KMS-11 (cell line): ENCODE results near the gene ARMS2.

Experiments
- H2AFZ ChIP-seq: fragments of 200-600 bp; sonication (generic); 2 replicates; pipeline ENCODE4 v1.6.1; 2016; ENCODE audit warnings: antibody characterized with exemption, mixed run types, low read depth
- H3K27ac ChIP-seq: fragments of 200-600 bp; sonication (generic); 2 replicates; pipeline ENCODE4 v1.6.1; 2016; ENCODE audit warnings: mild to moderate bottlenecking, mixed run types
- H3K27me3 ChIP-seq: fragments of 200-600 bp; sonication (generic); 2 replicates; pipeline ENCODE4 v1.6.1; 2017; ENCODE audit warnings: mild to moderate bottlenecking, low read depth, mixed run types, moderate library complexity; ENCODE audit not compliant: insufficient read depth
- H3K36me3 ChIP-seq: fragments of 200-600 bp; sonication (generic); 2 replicates; pipeline ENCODE4 v1.6.1; 2017; ENCODE audit warnings: mild to moderate bottlenecking, mixed run types; ENCODE audit not compliant: insufficient read depth
- H3K4me1 ChIP-seq: fragments of 200-600 bp; sonication (generic); 2 replicates; pipeline ENCODE4 v1.6.1; 2016; ENCODE audit warnings: mild to moderate bottlenecking, low read depth, mixed run types; ENCODE audit not compliant: poor library complexity, severe bottlenecking
- H3K4me2 ChIP-seq: fragments of 200-600 bp; sonication (generic); 2 replicates; pipeline ENCODE4 v1.7.0; 2016; ENCODE audit warnings: mild to moderate bottlenecking, mixed run types
- H3K4me3 ChIP-seq: fragments of 200-600 bp; sonication (generic); IDR thresholded peaks from 2 replicates; pipeline ENCODE4 v1.6.1; 2017; ENCODE audit warnings: low read depth, low read length, mixed read lengths; ENCODE audit not compliant: insufficient read depth
- H3K79me2 ChIP-seq: fragments of 200-600 bp; sonication (generic); 2 replicates; pipeline ENCODE4 v1.6.1; 2016; ENCODE audit warnings: low read depth, mixed run types; ENCODE audit not compliant: insufficient read depth
- H3K9ac ChIP-seq: fragments of 200-600 bp; sonication (generic); 2 replicates; pipeline ENCODE4 v1.6.1; 2016; ENCODE audit warnings: mild to moderate bottlenecking, mixed run types
- H4K20me1 ChIP-seq: fragments of 200-600 bp; sonication (generic); 2 replicates; pipeline ENCODE4 v1.6.1; 2016; ENCODE audit warnings: mild to moderate bottlenecking, mixed run types; ENCODE audit not compliant: insufficient read depth
- TF ChIP-seq, protein P1 (sequence below): fragments of 200-600 bp; sonication (generic); conservative IDR thresholded peaks from 2 replicates; pipeline ENCODE4 v1.6.1; 2017; ENCODE audit warnings: low read depth, mild to moderate bottlenecking, antibody characterized with exemption, low read length, moderate library complexity, mixed read lengths

Gene ARMS2, protein sequence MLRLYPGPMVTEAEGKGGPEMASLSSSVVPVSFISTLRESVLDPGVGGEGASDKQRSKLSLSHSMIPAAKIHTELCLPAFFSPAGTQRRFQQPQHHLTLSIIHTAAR

DNA sequence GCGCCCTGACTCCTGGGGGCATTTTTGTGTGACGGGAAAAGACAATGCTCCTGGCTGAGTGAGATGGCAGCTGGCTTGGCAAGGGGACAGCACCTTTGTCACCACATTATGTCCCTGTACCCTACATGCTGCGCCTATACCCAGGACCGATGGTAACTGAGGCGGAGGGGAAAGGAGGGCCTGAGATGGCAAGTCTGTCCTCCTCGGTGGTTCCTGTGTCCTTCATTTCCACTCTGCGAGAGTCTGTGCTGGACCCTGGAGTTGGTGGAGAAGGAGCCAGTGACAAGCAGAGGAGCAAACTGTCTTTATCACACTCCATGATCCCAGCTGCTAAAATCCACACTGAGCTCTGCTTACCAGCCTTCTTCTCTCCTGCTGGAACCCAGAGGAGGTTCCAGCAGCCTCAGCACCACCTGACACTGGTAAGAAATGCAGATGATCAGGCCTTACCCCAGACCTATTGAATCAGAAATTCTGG, at the start of gene ARMS2:
Gene ARMS2 (plus strand): TSS at position 51 of the 478 bp plus-strand sequence. CDS start 75 bp downstream, at position 126.
- Histone ChIP-seq H2AFZ (no peak within 1 kb of the TSS), H3K4me1 (no peaks in the 10 kb centered on the region), H3K27ac (no peak within 1 kb of the TSS)

DNA sequence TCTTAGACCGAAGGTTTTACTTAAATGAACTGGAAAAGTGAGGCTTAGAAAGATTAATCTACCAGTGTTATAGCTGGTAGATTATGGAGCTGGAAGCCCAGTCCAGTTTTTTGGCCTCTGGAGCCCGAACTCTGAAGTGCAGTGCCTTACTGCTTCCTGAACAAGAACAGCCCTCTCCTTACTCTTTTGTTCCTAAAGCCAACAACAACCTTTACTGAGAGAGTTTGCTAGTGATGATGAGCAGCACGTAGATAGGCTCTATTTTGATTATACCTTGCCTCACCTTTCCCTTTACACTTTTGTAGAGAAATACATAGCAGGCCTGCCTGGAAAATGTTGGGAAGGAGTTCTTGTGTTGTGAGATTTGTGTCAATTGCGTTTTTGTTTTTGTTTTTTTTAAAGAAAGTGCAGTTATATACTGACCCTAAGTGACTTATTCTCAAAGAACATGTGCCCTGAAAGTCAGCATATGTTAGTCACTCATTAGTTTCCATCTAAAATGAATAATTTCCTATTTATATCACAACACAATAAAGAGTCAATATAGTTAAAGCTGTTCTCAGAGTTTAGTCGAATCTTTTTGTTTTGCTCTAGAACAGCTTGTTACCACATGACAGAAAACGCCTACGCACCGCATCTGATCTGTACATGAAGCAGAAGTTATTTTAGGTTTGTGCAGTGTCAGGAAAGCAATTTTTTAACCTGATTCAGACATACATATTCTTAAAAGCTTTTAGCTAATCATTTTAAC, 46.9 kb upstream of the ARMS2 start:
- H3K36me3 ChIP-seq: no peaks in the 10 kb centered on the region; the same call in 1 of the 2 replicates
- H3K9ac ChIP-seq: no peak overlapping the region
- H3K27me3 ChIP-seq: no peaks in the 10 kb centered on the region
- no peak overlapping the region for H3K27ac ChIP-seq
- H3K4me3 ChIP-seq: no peak overlapping the region
- no peaks in the 10 kb centered on the region for H4K20me1 ChIP-seq
- TF ChIP-seq, protein P1, sequence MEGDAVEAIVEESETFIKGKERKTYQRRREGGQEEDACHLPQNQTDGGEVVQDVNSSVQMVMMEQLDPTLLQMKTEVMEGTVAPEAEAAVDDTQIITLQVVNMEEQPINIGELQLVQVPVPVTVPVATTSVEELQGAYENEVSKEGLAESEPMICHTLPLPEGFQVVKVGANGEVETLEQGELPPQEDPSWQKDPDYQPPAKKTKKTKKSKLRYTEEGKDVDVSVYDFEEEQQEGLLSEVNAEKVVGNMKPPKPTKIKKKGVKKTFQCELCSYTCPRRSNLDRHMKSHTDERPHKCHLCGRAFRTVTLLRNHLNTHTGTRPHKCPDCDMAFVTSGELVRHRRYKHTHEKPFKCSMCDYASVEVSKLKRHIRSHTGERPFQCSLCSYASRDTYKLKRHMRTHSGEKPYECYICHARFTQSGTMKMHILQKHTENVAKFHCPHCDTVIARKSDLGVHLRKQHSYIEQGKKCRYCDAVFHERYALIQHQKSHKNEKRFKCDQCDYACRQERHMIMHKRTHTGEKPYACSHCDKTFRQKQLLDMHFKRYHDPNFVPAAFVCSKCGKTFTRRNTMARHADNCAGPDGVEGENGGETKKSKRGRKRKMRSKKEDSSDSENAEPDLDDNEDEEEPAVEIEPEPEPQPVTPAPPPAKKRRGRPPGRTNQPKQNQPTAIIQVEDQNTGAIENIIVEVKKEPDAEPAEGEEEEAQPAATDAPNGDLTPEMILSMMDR: no peak
- H3K79me2 ChIP-seq: no peaks in the 10 kb centered on the region
- no peaks in the 10 kb centered on the region for H3K4me1 ChIP-seq
- H2AFZ ChIP-seq: no peak overlapping the region
- no peak overlapping the region for H3K4me2 ChIP-seq

More for the DNA sequence above, at the start of gene ARMS2:
- Histone ChIP-seq H3K36me3 (no peaks in the 10 kb centered on the region), H3K9ac (no peak within 1 kb of the TSS), H3K79me2 (no peaks in the 10 kb centered on the region), H3K27me3 (no peaks in the 10 kb centered on the region), H3K4me2 (no peak within 1 kb of the TSS), H4K20me1 (no peaks in the 10 kb centered on the region), H3K4me3 (no peak within 1 kb of the TSS)
- TF ChIP-seq, protein P1: no peak

DNA sequence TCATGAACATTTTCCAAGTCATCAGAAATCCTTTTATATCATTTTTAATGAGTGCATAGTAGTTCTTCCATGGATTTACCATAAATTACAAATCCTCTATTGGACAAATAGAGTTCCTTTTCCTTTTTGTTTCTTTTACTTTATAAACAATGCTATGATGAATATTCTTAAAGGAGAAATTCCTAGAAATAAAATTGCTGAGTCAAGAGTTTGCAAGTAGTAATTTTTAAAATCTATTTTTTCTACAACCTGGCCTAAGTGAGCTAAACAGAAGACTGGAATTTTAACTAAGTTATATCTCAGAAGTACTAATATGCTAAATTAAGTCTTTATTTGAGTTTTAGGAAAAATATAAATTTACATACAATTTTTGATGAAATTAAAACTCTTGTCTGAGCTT, 41.1 kb upstream of the ARMS2 start:
- no peaks in the 10 kb centered on the region for H3K36me3 ChIP-seq
- TF ChIP-seq, protein P1: no peak
- no peak overlapping the region for H3K27ac ChIP-seq
- H2AFZ ChIP-seq: no peak overlapping the region
- no peaks in the 10 kb centered on the region for H3K79me2 ChIP-seq
- no peaks in the 10 kb centered on the region for H4K20me1 ChIP-seq
- no peak overlapping the region for H3K9ac ChIP-seq
- no peaks in the 10 kb centered on the region for H3K27me3 ChIP-seq
- no peak overlapping the region for H3K4me3 ChIP-seq
- no peak overlapping the region for H3K4me2 ChIP-seq
- no peaks in the 10 kb centered on the region for H3K4me1 ChIP-seq

DNA sequence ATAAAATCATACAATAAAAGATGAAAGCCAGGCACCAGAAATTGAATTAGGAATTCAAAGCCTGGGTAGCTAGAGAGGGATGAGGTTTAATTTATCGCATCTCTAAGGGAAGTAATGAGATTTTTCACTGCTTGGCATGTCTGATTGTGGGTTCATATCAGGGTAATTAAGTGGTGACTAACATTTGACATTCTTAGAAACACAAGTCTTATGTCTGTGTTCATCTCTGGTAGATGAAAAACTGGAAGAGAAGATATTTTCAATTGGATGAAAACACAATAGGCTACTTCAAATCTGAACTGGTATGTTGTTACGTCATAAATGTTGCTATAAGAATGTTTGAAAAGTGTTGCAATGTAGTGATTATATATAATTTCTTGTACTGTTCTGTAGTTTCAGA, 36.8 kb upstream of the ARMS2 start:
- Histone ChIP-seq H3K4me1 (no peaks in the 10 kb centered on the region), H3K9ac (no peak overlapping the region), H3K27ac (no peak overlapping the region), H2AFZ (no peak overlapping the region), H3K4me3 (no peak overlapping the region), H3K79me2 (no peaks in the 10 kb centered on the region), H4K20me1 (no peaks in the 10 kb centered on the region), H3K36me3 (no peaks in the 10 kb centered on the region), H3K4me2 (no peak overlapping the region), H3K27me3 (no peaks in the 10 kb centered on the region)
- TF ChIP-seq, protein P1: no peak
